ENCODE measurements around the gene NKX2-8.

- TF ChIP-seq CTCF (IDR thresholded peaks at IDR 0.05) (no peak), POLR2A (IDR thresholded peaks at IDR 0.05) (no peak), POLR2AphosphoS5 (IDR thresholded peaks at IDR 0.05) (no peak)
Measured at GRCh38 chr14:36627981-36628380, 45.6 kb upstream of the NKX2-8 start.
